ENCODE results near the gene ME2. TPM values are rescaled to one million over a fixed set of nuclear protein-coding genes. Genes with fewer than 3 reads are reported as not detected.

ME2 gene
- total and polyA plus RNA-seq, 2 of the 8 experiments (the other 6 are each of a cell fraction or from before 2014, with no cell fraction given) = 54.7 to 66.9 TPM

GRCh38 chr18:50829644-50830043 is 49.3 kb upstream of the ME2 start (continued):
- TF ChIP-seq, protein P1, sequence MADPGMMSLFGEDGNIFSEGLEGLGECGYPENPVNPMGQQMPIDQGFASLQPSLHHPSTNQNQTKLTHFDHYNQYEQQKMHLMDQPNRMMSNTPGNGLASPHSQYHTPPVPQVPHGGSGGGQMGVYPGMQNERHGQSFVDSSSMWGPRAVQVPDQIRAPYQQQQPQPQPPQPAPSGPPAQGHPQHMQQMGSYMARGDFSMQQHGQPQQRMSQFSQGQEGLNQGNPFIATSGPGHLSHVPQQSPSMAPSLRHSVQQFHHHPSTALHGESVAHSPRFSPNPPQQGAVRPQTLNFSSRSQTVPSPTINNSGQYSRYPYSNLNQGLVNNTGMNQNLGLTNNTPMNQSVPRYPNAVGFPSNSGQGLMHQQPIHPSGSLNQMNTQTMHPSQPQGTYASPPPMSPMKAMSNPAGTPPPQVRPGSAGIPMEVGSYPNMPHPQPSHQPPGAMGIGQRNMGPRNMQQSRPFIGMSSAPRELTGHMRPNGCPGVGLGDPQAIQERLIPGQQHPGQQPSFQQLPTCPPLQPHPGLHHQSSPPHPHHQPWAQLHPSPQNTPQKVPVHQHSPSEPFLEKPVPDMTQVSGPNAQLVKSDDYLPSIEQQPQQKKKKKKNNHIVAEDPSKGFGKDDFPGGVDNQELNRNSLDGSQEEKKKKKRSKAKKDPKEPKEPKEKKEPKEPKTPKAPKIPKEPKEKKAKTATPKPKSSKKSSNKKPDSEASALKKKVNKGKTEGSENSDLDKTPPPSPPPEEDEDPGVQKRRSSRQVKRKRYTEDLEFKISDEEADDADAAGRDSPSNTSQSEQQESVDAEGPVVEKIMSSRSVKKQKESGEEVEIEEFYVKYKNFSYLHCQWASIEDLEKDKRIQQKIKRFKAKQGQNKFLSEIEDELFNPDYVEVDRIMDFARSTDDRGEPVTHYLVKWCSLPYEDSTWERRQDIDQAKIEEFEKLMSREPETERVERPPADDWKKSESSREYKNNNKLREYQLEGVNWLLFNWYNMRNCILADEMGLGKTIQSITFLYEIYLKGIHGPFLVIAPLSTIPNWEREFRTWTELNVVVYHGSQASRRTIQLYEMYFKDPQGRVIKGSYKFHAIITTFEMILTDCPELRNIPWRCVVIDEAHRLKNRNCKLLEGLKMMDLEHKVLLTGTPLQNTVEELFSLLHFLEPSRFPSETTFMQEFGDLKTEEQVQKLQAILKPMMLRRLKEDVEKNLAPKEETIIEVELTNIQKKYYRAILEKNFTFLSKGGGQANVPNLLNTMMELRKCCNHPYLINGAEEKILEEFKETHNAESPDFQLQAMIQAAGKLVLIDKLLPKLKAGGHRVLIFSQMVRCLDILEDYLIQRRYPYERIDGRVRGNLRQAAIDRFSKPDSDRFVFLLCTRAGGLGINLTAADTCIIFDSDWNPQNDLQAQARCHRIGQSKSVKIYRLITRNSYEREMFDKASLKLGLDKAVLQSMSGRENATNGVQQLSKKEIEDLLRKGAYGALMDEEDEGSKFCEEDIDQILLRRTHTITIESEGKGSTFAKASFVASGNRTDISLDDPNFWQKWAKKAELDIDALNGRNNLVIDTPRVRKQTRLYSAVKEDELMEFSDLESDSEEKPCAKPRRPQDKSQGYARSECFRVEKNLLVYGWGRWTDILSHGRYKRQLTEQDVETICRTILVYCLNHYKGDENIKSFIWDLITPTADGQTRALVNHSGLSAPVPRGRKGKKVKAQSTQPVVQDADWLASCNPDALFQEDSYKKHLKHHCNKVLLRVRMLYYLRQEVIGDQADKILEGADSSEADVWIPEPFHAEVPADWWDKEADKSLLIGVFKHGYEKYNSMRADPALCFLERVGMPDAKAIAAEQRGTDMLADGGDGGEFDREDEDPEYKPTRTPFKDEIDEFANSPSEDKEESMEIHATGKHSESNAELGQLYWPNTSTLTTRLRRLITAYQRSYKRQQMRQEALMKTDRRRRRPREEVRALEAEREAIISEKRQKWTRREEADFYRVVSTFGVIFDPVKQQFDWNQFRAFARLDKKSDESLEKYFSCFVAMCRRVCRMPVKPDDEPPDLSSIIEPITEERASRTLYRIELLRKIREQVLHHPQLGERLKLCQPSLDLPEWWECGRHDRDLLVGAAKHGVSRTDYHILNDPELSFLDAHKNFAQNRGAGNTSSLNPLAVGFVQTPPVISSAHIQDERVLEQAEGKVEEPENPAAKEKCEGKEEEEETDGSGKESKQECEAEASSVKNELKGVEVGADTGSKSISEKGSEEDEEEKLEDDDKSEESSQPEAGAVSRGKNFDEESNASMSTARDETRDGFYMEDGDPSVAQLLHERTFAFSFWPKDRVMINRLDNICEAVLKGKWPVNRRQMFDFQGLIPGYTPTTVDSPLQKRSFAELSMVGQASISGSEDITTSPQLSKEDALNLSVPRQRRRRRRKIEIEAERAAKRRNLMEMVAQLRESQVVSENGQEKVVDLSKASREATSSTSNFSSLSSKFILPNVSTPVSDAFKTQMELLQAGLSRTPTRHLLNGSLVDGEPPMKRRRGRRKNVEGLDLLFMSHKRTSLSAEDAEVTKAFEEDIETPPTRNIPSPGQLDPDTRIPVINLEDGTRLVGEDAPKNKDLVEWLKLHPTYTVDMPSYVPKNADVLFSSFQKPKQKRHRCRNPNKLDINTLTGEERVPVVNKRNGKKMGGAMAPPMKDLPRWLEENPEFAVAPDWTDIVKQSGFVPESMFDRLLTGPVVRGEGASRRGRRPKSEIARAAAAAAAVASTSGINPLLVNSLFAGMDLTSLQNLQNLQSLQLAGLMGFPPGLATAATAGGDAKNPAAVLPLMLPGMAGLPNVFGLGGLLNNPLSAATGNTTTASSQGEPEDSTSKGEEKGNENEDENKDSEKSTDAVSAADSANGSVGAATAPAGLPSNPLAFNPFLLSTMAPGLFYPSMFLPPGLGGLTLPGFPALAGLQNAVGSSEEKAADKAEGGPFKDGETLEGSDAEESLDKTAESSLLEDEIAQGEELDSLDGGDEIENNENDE (IDR thresholded peaks at IDR 0.05; ENCODE audit: insufficient replicate concordance, low read length) = no peak
- TF ChIP-seq CTBP2 (IDR thresholded peaks at IDR 0.05; ENCODE audit: borderline replicate concordance, insufficient read depth, insufficient read length, low read length) = no peak
- TF ChIP-seq RAD21 (IDR thresholded peaks at IDR 0.05 in 1 of 2, conservative IDR thresholded peaks at IDR 0.05 in 1 of 2; ENCODE audit: low read depth in 2 of 2, low read length in 2 of 2) = no peak
- TF ChIP-seq, protein P2, sequence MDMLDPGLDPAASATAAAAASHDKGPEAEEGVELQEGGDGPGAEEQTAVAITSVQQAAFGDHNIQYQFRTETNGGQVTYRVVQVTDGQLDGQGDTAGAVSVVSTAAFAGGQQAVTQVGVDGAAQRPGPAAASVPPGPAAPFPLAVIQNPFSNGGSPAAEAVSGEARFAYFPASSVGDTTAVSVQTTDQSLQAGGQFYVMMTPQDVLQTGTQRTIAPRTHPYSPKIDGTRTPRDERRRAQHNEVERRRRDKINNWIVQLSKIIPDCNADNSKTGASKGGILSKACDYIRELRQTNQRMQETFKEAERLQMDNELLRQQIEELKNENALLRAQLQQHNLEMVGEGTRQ (IDR thresholded peaks at IDR 0.05; ENCODE audit: low read length) = no peak
- TF ChIP-seq KDM5A (IDR thresholded peaks at IDR 0.05; ENCODE audit: low read length) = no peak
- TF ChIP-seq TBP (IDR thresholded peaks at IDR 0.05; ENCODE audit: low read depth, low read length) = no peak
- no peak for TF ChIP-seq CEBPB (IDR thresholded peaks at IDR 0.05; ENCODE audit: low read depth, low read length)
- TF ChIP-seq GABPA (IDR thresholded peaks at IDR 0.05; ENCODE audit: borderline replicate concordance, insufficient read depth, low read length) = no peak

Data from H1 (cell line).